Measurements from ENCODE around the gene ALOX15B.
"Not testable (repeated sequence)": the region's sequence is repeated elsewhere in the genome, so short reads cannot be mapped to it uniquely, and the experiment has no call there.

The ALOX15B gene

GRCh38 chr17:8044819-8045810, 6.3 kb downstream of the ALOX15B start:
- no peak for DNase-seq

DNA sequence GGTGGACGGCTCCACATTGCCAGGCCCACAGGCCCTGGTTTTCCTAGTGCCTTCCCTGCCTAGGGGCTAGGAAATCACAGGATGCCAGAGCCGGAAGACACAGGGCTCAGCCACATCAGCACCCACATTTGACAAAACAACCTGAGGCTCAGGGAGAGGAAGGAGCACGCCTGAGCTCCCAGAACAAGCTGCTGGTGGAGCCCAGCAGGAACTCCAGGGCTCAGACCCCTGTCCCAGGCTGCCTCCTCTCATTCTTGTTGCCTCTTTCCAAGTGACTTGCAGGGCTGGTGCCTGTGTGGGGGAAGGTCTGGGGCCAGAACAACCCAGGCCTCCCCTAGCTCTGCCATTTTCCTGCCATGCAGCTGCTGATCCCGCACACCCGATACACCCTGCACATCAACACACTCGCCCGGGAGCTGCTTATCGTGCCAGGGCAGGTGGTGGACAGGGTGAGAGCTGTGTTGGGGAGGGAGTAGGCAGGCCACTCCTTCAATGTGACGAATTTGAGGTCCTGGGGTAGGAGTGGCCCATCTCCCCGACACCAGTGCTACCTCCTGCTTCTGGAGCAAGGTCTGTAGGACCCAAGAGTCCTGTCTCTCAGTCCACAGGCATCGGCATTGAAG, 7.6 kb downstream of the ALOX15B start:
- DNase-seq: no peak

- no peak for DNase-seq
Measured at GRCh38 chr17:8046929-8047768, 8.3 kb downstream of the ALOX15B start.

- DNase-seq: no peak
Measured at GRCh38 chr17:8047769-8048110, 8.9 kb downstream of the ALOX15B start.

- DNase-seq: no peak
Measured at GRCh38 chr17:8048236-8048635, 9.4 kb downstream of the ALOX15B start.

DNA sequence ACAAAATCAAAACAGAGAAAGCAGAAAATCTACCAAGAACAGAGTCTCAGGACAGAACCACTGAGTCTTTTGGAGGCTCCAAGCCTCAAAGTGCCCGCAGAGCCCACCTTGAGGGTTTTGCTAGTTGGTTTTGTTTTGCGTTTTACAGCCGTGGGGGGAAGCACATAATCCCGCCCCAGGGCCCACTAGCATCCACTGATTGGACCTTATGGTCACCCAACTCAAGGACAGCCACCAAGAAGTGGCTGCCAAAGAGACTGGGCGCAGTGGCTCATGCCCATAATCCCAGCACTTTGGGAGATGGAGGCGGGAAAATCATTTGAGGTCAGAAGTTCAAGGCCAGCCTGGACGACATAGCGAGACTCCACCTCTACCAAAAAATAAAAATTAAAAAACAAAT, 9.9 kb downstream of the ALOX15B start:
- DNase-seq: no peak

DNA sequence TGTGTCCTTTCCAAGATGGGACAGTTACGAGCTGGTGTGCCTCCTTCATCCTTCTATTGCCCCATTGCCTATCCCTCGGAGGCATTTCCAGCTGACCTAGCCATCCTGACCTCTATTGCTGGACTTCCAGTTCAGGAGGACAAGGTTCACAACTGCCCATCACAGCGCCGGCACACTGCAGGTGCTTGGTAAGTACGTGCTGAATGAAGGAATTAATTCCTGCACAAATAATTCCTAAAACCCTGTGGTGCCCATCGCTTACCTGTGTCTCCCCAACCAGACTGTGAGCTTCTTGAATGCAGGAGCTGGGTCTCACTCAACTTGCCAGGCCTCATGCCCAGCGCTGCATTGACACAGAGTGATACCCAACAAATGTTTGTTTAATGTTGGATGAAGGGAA, 13.0 kb downstream of the ALOX15B start:
- DNase-seq: no peak

- DNase-seq: no peak
Measured at GRCh38 chr17:8052256-8053252, 13.7 kb downstream of the ALOX15B start.

- no peak for DNase-seq
Measured at GRCh38 chr17:8053600-8053999, 14.7 kb downstream of the ALOX15B start.

- no peak for DNase-seq
Measured at GRCh38 chr17:8055851-8056231, 17.0 kb downstream of the ALOX15B start.

DNA sequence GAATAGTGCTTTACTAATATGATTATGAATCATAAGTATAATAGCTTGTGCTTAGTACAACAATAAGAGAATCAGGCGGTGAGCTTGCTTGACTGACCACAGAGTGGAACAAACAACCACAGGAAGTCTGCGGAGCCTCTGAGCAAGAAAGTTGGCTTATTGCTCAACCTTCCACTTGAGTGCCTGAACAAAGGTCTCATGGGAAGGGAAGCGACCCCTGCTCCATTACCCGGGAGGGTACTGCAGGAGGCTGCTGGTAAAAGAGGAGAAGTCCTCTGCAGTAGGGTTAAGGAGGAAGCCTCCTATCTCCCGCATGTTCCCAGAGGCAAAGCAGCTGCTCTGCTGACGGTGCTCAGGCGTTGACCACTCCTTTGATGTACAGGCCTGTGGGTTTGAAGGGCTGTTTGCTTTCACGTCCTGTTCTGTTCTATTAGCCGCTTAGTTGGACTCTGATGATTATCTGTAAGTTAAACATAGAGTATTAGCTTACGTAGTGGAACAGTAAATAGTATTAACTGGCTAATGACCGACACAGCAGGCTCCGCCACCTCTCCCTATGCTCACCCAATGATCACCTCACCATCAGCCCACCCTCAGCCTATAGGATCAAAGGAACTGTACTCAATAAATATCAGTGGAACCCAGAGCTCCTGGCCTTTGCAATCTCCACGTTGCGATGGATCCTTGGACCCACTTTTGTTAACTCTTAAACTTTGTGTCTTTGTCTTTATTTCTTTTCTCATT, 17.5 kb downstream of the ALOX15B start:
- no peak for DNase-seq

DNA sequence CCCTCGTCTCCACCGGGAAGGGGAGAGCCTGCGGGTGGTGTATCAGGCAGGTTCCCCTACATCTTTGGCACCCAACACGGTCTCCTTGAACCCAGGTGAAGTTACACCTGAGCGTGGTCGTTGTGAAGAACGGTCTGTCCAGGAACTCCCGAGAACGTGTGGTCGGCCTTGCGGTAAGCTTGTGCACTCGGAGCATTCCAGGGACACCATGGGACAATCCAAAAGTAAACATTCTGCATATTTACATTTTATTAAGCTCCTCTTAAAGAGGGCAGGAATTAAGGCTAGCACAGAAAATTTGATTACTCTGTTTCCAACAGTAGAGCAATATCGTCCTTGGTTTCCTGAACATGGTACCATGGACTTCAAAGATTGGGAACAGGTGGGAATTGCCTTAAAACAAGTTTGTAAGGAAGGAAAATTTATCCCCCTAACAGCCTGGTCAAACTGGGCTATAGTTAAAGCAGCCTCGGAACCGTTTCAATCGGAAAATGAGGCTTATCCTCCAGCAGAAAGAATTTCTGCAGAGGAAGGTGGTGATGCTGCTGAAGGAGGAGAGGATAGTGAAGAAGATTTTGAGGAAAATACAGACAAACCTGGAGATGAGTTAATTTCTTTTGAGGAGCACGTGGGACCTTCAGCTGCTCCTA, 18.2 kb downstream of the ALOX15B start:
- no peak for DNase-seq

DNA sequence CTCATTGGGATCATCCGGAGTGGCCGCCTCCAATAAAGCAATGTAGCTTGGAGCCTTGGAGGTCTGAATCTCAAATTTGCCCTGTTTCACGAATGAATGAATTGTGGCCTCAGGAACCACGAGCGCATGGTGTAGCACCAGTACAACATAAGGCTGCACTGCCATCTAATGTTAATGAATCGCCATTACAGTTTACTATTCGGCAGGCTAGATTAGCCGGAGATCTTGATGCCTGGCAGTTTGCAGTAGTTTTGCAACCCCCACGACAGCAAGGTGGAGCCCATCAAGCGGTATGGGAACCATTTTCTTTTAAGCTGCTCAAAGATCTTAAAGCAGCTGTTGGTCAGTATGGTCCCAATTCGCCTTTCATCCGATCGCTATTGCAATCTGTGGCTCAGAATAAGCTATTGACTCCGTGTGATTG, 18.8 kb downstream of the ALOX15B start:
- DNase-seq: no peak

GRCh38 chr17:8059131-8059530, 20.3 kb downstream of the ALOX15B start:
- no peak for DNase-seq

GRCh38 chr17:8060274-8060673, 21.4 kb downstream of the ALOX15B start:
- DNase-seq: no peak

DNA sequence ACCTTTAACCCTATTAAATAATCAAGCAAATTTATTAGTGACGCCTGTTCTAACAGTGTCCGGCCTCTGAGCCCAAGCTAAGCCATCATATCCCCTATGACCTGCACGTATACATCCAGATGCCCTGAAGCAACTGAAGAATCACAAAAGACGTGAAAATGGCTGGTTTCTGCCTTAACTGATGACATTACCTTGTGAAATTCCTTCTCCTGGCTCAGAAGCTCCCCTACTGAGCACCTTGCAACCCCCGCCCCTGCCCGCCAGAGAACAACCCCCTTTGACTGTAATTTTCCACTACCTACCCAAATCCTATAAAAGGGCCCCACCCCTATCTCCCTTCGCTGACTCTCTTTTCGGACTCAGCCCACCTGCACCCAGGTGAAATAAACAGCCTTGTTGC, 23.0 kb downstream of the ALOX15B start:
- not testable (repeated sequence) for DNase-seq

GRCh38 chr17:8062435-8062806, 23.6 kb downstream of the ALOX15B start:
- no peak for DNase-seq

DNA sequence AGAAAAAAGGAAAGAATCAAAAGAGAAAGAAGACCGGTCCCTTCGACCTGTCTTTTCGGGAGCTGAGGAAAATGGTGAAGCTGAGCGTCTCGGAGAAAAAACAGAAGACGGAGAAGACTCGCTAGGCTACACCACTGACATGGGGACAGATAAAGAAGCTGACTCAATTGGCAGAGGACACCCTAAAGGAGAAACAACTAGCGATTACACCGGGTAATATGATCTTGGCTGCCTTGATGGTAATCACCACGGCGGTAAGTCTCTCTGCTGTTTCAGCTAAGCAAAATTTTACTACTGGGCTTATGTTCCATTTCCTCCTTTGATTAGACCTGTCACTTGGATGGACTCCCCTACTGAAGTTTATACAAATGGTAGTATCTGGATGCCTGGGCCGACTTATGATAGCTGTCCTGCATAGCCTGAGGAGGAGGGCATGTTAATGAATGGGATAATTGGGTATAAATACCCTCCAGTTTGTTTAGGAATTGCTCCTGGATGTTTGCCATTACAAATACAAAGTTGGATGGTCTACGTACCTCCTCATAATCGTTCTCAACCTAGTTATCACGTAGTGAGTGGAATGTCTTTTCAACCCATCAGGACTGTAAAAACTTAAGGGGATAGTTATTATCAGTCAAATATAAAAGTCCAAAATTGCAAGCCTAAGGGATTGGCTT, 24.1 kb downstream of the ALOX15B start:
- DNase-seq: no peak

GRCh38 chr17:8063761-8064534, 25.1 kb downstream of the ALOX15B start:
- no peak for DNase-seq

All from left hindlimb (tissue), 1 donor.